ENCODE data around the gene EIF2AK3. TPM values are rescaled to one million over a fixed set of nuclear protein-coding genes. Genes with fewer than 3 reads are reported as not detected.

EIF2AK3 gene
- polyA plus RNA-seq, 1 donor from 2014 or later = 23.2 TPM

- H3K9me2 ChIP-seq (ENCODE audit: insufficient read depth, low read length) = no peaks in the 10 kb centered on the region
- no peak overlapping the region for H3K4me3 ChIP-seq (ENCODE audit: low read length)
- H3K27ac ChIP-seq (ENCODE audit: low read length) = no peak overlapping the region
- H3K4me2 ChIP-seq (ENCODE audit: low read length) = no peak overlapping the region
- H3K9ac ChIP-seq (ENCODE audit: low read length) = no peak overlapping the region
- H3K36me3 ChIP-seq (ENCODE audit: insufficient read depth, low read length) = no peaks in the 10 kb centered on the region
- no peaks in the 10 kb centered on the region for H3K79me2 ChIP-seq (replicated peaks; ENCODE audit: insufficient read depth, low read length)
- no peaks in the 10 kb centered on the region for H3F3A ChIP-seq (ENCODE audit: insufficient read depth, low read length, poor library complexity, severe bottlenecking)
- H3K9me3 ChIP-seq (ENCODE audit: low read length) = no peaks in the 10 kb centered on the region
- TF ChIP-seq MXI1 (conservative IDR thresholded peaks at IDR 0.05; ENCODE audit: poor library complexity, severe bottlenecking) (no peak), REST (IDR thresholded peaks at IDR 0.05; ENCODE audit: borderline replicate concordance) (no peak), POLR2AphosphoS5 (IDR thresholded peaks at IDR 0.05) (no peak), EP300 (conservative IDR thresholded peaks at IDR 0.05; ENCODE audit: poor library complexity, severe bottlenecking) (no peak), EZH2 (IDR thresholded peaks at IDR 0.05; ENCODE audit: borderline replicate concordance, insufficient read depth, low read length, poor library complexity, severe bottlenecking) (no peak), SMC3 (conservative IDR thresholded peaks at IDR 0.05; ENCODE audit: poor library complexity) (no peak), TAF1 (IDR thresholded peaks at IDR 0.05; ENCODE audit: low read depth) (no peak), RAD21 (conservative IDR thresholded peaks at IDR 0.05) (no peak)
- TF ChIP-seq, protein P1, sequence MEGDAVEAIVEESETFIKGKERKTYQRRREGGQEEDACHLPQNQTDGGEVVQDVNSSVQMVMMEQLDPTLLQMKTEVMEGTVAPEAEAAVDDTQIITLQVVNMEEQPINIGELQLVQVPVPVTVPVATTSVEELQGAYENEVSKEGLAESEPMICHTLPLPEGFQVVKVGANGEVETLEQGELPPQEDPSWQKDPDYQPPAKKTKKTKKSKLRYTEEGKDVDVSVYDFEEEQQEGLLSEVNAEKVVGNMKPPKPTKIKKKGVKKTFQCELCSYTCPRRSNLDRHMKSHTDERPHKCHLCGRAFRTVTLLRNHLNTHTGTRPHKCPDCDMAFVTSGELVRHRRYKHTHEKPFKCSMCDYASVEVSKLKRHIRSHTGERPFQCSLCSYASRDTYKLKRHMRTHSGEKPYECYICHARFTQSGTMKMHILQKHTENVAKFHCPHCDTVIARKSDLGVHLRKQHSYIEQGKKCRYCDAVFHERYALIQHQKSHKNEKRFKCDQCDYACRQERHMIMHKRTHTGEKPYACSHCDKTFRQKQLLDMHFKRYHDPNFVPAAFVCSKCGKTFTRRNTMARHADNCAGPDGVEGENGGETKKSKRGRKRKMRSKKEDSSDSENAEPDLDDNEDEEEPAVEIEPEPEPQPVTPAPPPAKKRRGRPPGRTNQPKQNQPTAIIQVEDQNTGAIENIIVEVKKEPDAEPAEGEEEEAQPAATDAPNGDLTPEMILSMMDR (IDR thresholded peaks at IDR 0.05; ENCODE audit: poor library complexity, severe bottlenecking) = no peak
- no peaks in the 10 kb centered on the region for H4K20me1 ChIP-seq (ENCODE audit: insufficient read depth)
- H3K27me3 ChIP-seq (ENCODE audit: insufficient read depth, low read depth, low read length) = no peaks in the 10 kb centered on the region
- no peak overlapping the region for H2AFZ ChIP-seq (ENCODE audit: low read depth, low read length)
These were observed 39.3 kb upstream of the EIF2AK3 start for GRCh38 chr2:88666576-88666975.

DNA sequence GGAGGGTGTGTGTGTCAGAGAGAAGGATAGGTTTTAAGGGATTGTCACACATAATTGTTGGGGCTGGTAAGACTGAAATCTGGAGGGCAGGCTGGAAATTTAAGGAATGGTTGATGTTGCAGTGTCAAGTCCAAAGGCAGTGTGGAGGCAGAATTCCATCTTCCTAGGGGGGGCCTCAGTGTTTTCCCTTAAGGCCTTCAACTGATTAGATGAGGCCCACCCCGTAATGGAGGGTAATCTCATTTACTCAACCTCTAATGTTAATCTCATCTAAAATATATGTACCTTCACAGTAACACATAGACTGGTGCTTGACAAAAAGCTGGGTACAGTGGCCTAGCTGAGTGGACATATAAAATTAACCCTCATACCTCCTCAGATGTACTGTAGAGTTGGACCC lies 33.4 kb upstream of the EIF2AK3 start:
- Histone ChIP-seq H4K20me1 (ENCODE audit: insufficient read depth) (no peaks in the 10 kb centered on the region), H3K79me2 (replicated peaks; ENCODE audit: insufficient read depth, low read length) (no peaks in the 10 kb centered on the region), H3K4me2 (ENCODE audit: low read length) (no peak overlapping the region), H3K9me3 (ENCODE audit: low read length) (no peaks in the 10 kb centered on the region), H3K9ac (ENCODE audit: low read length) (no peak overlapping the region), H3K36me3 (ENCODE audit: insufficient read depth, low read length) (no peaks in the 10 kb centered on the region), H3K4me3 (ENCODE audit: low read length) (no peak overlapping the region), H2AFZ (ENCODE audit: low read depth, low read length) (no peak overlapping the region), H3K27me3 (ENCODE audit: insufficient read depth, low read depth, low read length) (no peaks in the 10 kb centered on the region), H3K9me2 (ENCODE audit: insufficient read depth, low read length) (no peaks in the 10 kb centered on the region), H3K27ac (ENCODE audit: low read length) (no peak overlapping the region), H3F3A (ENCODE audit: insufficient read depth, low read length, poor library complexity, severe bottlenecking) (no peaks in the 10 kb centered on the region)
- TF ChIP-seq TAF1 (IDR thresholded peaks at IDR 0.05; ENCODE audit: low read depth) = no peak

- no peak for TF ChIP-seq SMC3 (conservative IDR thresholded peaks at IDR 0.05; ENCODE audit: poor library complexity)
- TF ChIP-seq REST (IDR thresholded peaks at IDR 0.05; ENCODE audit: borderline replicate concordance) = no peak
- TF ChIP-seq RAD21 (conservative IDR thresholded peaks at IDR 0.05) = no peak
- TF ChIP-seq, protein P1 (IDR thresholded peaks at IDR 0.05; ENCODE audit: poor library complexity, severe bottlenecking) = no peak
- TF ChIP-seq EP300 (conservative IDR thresholded peaks at IDR 0.05; ENCODE audit: poor library complexity, severe bottlenecking) = no peak
- no peak for TF ChIP-seq EZH2 (IDR thresholded peaks at IDR 0.05; ENCODE audit: borderline replicate concordance, insufficient read depth, low read length, poor library complexity, severe bottlenecking)
- TF ChIP-seq MXI1 (conservative IDR thresholded peaks at IDR 0.05; ENCODE audit: poor library complexity, severe bottlenecking) = no peak
- TF ChIP-seq POLR2AphosphoS5 (IDR thresholded peaks at IDR 0.05) = no peak
- TF ChIP-seq TAF1 (IDR thresholded peaks at IDR 0.05; ENCODE audit: low read depth) = no peak
- no peak overlapping the region for H2AFZ ChIP-seq (ENCODE audit: low read depth, low read length)
- H3K27ac ChIP-seq (ENCODE audit: low read length) = no peak overlapping the region
- no peaks in the 10 kb centered on the region for H3F3A ChIP-seq (ENCODE audit: insufficient read depth, low read length, poor library complexity, severe bottlenecking)
- H3K4me3 ChIP-seq (ENCODE audit: low read length) = no peak overlapping the region
- no peaks in the 10 kb centered on the region for H3K79me2 ChIP-seq (replicated peaks; ENCODE audit: insufficient read depth, low read length)
- H3K9me3 ChIP-seq (ENCODE audit: low read length) = no peaks in the 10 kb centered on the region
- no peak overlapping the region for H3K4me2 ChIP-seq (ENCODE audit: low read length)
- no peaks in the 10 kb centered on the region for H4K20me1 ChIP-seq (ENCODE audit: insufficient read depth)
- H3K27me3 ChIP-seq (ENCODE audit: insufficient read depth, low read depth, low read length) = no peaks in the 10 kb centered on the region
- H3K36me3 ChIP-seq (ENCODE audit: insufficient read depth, low read length) = no peaks in the 10 kb centered on the region
- H3K9ac ChIP-seq (ENCODE audit: low read length) = no peak overlapping the region
- no peaks in the 10 kb centered on the region for H3K9me2 ChIP-seq (ENCODE audit: insufficient read depth, low read length)
These were observed 32.3 kb upstream of the EIF2AK3 start for GRCh38 chr2:88659538-88659915.

Data from neural cell (in vitro differentiated cells).